Muscle layer of colon (tissue), 2 donors: ENCODE data around the gene TRPM3.

Experiments
- H3K27ac ChIP-seq: one replicate; pipeline ENCODE4 v1.7.0; 2013; ENCODE audit warnings: low read depth, mild to moderate bottlenecking, low read length, moderate library complexity
- H3K27me3 ChIP-seq, 2 donors: one replicate each; pipeline ENCODE4 v1.7.0; 2013; ENCODE audit warnings: low read length in 2 of 2, mild to moderate bottlenecking in 2 of 2; ENCODE audit not compliant: insufficient read depth in 2 of 2, control insufficient read depth in 1 of 2
- H3K36me3 ChIP-seq: one replicate; pipeline ENCODE4 v1.7.0; 2013; ENCODE audit warnings: mild to moderate bottlenecking, low read length; ENCODE audit not compliant: insufficient read depth
- H3K4me1 ChIP-seq: one replicate; pipeline ENCODE4 v1.7.0; 2013; ENCODE audit warnings: mild to moderate bottlenecking, low read length; ENCODE audit not compliant: insufficient read depth
- H3K4me3 ChIP-seq, 2 donors: one replicate each; pipeline ENCODE4 v1.7.0; 2013; ENCODE audit warnings: low read length in 2 of 2, low read depth in 1 of 2, mild to moderate bottlenecking in 1 of 2, moderate library complexity in 1 of 2
- H3K9ac ChIP-seq: one replicate; pipeline ENCODE4 v1.7.0; 2013; ENCODE audit warnings: low read length
- H3K9me3 ChIP-seq: one replicate; pipeline ENCODE4 v1.7.0; 2013; ENCODE audit warnings: mild to moderate bottlenecking, low read length
- donor health status: abdominal sarcoma.
- donor health status: Adenocarcinoma of cecum.

Gene TRPM3

DNA sequence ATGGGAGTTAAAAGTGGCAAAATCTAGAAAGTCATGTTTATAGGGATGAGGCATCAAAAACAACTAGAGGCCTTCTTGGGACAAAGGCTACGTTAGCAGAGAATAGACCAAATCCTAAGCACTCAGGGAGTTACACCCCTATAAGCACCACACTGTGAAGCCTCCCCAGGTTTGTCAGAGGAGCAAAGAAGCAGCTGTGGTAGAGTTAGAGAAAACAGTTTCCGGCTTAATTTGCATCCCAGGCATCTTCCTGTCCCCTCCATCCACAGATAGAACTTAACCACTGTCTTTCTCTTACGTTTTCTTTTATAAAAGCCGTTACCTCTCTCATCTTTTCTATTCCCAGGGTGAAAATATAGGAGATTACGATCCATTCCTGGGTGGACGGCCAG is 518.4 kb downstream of the TRPM3 start:
- Histone ChIP-seq H3K9me3 (no peaks in the 10 kb centered on the region), H3K27ac (peak overlapping the region; percentile 96), H3K27me3 (no peaks in the 10 kb centered on the region), H3K4me3 (no peak overlapping the region), H3K9ac (no peak overlapping the region), H3K4me1 (peaks cover 33% of the 10 kb centered on the region), H3K36me3 (no peaks in the 10 kb centered on the region)

DNA sequence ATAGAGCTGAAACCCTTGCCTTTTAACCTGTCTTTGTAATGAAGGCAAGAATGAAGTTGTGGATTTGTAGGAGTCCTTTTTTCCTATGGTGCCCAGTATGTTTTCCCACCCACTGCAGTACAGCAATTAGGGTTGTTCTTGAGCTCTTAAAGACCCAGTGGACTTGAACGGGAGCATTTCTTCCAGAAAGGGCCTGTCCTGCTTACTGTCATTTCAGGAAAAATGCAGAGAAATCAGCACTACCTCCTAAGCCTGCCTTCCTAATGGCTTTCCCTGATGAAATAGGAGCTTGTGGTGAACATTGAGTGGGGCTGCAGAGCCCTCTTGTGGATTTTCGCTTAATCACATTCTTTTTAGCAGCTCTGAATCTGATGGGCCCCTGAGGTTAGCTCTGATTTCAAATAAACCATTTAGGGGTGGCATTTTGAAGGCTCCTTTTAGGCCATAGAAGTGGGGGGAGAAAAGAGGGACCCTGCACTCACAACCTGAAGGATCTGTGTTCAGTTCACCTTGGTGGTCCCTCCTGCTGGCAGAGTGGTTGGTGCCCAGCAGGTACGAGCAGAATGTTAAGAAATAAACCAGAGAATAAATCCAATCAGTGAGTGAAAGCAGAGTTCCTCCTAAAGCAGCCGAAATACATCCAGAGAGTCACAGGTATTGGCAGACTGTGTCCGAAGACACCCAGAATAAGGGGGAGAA is 519.0 kb downstream of the TRPM3 start:
- Histone ChIP-seq H3K4me1 (peaks cover 33% of the 10 kb centered on the region), H3K9me3 (no peaks in the 10 kb centered on the region), H3K9ac (peak overlapping the region; percentile 60), H3K4me3 (peak overlapping the region in 1 of 2 donors; percentile 10), H3K27ac (peak overlapping the region; percentile 96), H3K27me3 (no peaks in the 10 kb centered on the region), H3K36me3 (no peaks in the 10 kb centered on the region)

- Histone ChIP-seq H3K9ac (peak overlapping the region; percentile 60), H3K27ac (peak overlapping the region; percentile 96), H3K9me3 (no peaks in the 10 kb centered on the region), H3K4me3 (no peak overlapping the region), H3K4me1 (peaks cover 33% of the 10 kb centered on the region), H3K27me3 (no peaks in the 10 kb centered on the region), H3K36me3 (no peaks in the 10 kb centered on the region)
These were observed 520.1 kb downstream of the TRPM3 start for GRCh38 chr9:70601000-70601951.

- Histone ChIP-seq H3K9me3 (no peaks in the 10 kb centered on the region), H3K4me3 (no peak overlapping the region), H3K36me3 (no peaks in the 10 kb centered on the region), H3K4me1 (peaks cover 33% of the 10 kb centered on the region), H3K9ac (no peak overlapping the region), H3K27me3 (no peaks in the 10 kb centered on the region), H3K27ac (peak overlapping the region; percentile 96)
These were observed 520.9 kb downstream of the TRPM3 start for GRCh38 chr9:70600506-70600905.

DNA sequence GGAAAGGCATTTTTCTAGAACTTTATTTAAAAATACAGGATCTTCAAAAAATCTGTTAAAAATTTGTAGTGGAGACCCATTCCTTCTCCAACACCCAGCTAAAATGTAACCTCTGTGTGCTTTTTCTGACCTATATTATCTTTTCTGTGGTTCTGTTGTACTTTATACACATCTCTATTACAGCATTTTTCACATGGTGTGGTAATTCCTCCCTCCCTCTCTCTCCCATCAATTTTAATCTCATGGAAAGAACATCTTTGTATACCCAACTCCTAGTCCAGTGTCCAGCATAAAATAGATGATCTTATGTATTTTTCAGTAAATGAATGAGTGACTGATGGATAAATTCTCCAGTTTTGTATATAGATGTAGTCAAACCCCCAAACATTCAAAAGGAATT is 523.5 kb downstream of the TRPM3 start:
- H3K27me3 ChIP-seq = no peaks in the 10 kb centered on the region
- H3K36me3 ChIP-seq = no peaks in the 10 kb centered on the region
- no peak overlapping the region for H3K27ac ChIP-seq
- H3K9me3 ChIP-seq = no peaks in the 10 kb centered on the region
- H3K9ac ChIP-seq = no peak overlapping the region
- H3K4me1 ChIP-seq = peaks cover 31% of the 10 kb centered on the region
- no peak overlapping the region for H3K4me3 ChIP-seq

- H3K36me3 ChIP-seq = no peaks in the 10 kb centered on the region
- no peak overlapping the region for H3K4me3 ChIP-seq
- H3K9me3 ChIP-seq = no peaks in the 10 kb centered on the region
- H3K9ac ChIP-seq = no peak overlapping the region
- H3K4me1 ChIP-seq = peaks cover 18% of the 10 kb centered on the region
- H3K27me3 ChIP-seq = no peaks in the 10 kb centered on the region
- H3K27ac ChIP-seq = peak overlapping the region; percentile 38
These were observed 526.2 kb downstream of the TRPM3 start for GRCh38 chr9:70595211-70595610.

- Histone ChIP-seq H3K27me3 (no peaks in the 10 kb centered on the region), H3K4me3 (no peak overlapping the region), H3K36me3 (no peaks in the 10 kb centered on the region), H3K9ac (no peak overlapping the region), H3K27ac (no peak overlapping the region), H3K9me3 (no peaks in the 10 kb centered on the region), H3K4me1 (peaks cover 20% of the 10 kb centered on the region)
These were observed 527.0 kb downstream of the TRPM3 start for GRCh38 chr9:70594386-70594944.

GRCh38 chr9:70593241-70593640 is 528.2 kb downstream of the TRPM3 start:
- Histone ChIP-seq H3K9me3 (no peaks in the 10 kb centered on the region), H3K27me3 (no peaks in the 10 kb centered on the region), H3K36me3 (no peaks in the 10 kb centered on the region), H3K27ac (no peak overlapping the region), H3K4me1 (peaks cover 33% of the 10 kb centered on the region), H3K9ac (no peak overlapping the region), H3K4me3 (no peak overlapping the region)

- no peak overlapping the region for H3K4me3 ChIP-seq
- H3K27me3 ChIP-seq = no peaks in the 10 kb centered on the region
- peak overlapping the region; percentile 86 for H3K27ac ChIP-seq
- peaks cover 60% of the 10 kb centered on the region for H3K4me1 ChIP-seq
- H3K9me3 ChIP-seq = no peaks in the 10 kb centered on the region
- no peak overlapping the region for H3K9ac ChIP-seq
- no peaks in the 10 kb centered on the region for H3K36me3 ChIP-seq
These were observed 531.1 kb downstream of the TRPM3 start for GRCh38 chr9:70590315-70590677.

DNA sequence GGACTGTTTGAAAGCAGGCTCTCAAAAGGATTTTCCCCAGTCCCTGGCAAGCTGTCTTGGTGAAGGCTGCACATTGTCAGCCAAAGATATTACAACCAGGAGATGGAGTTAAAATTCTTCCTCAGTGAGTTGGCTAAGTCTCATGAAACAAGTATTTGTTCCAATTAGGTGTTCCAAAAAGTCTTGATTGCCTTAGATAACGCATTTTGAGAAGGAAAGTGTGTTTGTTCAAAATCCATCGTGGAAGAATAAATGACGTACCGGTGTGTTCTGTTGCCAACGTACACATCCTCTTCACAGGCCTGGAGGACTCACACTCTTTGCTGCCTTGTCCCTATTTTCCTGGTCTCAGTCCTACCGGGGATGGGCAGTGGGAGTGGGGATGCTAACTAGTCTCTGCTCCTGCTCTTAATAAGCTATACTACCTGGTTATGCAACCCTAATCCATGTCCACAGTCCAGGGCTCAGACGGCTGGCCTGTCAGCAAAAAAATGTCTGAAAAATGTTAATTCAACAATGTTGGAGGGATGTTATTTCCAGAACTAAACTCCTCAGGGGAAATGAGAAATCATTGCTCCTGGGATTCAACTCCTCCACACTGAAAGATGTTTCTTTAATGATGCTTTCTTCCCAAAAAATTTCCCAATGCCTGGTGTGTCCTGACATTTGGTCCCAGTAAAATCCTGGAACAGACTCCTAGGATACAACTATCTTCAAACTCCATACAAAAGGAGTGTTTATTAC is 531.7 kb downstream of the TRPM3 start:
- Histone ChIP-seq H3K9me3 (no peaks in the 10 kb centered on the region), H3K27ac (peak overlapping the region; percentile 86), H3K36me3 (no peaks in the 10 kb centered on the region), H3K27me3 (no peaks in the 10 kb centered on the region), H3K9ac (no peak overlapping the region), H3K4me1 (peaks cover 60% of the 10 kb centered on the region), H3K4me3 (no peak overlapping the region)

DNA sequence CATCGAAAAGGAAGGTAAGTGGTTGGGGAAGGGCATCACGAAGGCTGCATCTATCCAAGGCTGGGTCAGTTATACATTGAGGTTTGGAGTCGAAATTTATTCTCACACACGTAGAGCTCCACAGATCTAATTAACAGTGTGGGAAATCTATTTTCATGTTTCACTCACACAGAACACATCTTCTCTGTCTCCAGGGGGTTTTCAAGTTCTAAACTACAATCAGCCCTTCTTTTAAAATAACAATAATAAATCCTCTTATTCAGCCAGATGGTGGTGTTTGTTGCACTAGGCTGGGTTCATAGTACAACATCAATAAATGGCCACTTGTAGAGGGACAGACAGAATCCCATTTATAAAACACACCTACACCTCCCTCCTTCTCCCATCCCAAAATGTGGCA is 532.4 kb downstream of the TRPM3 start:
- no peaks in the 10 kb centered on the region for H3K27me3 ChIP-seq
- no peaks in the 10 kb centered on the region for H3K36me3 ChIP-seq
- H3K4me1 ChIP-seq = peaks cover 60% of the 10 kb centered on the region
- H3K9me3 ChIP-seq = no peaks in the 10 kb centered on the region
- no peak overlapping the region for H3K9ac ChIP-seq
- peak overlapping the region; percentile 86 for H3K27ac ChIP-seq
- no peak overlapping the region for H3K4me3 ChIP-seq
